ENCODE measurements around the gene TPRN.

GRCh38 chr9:137221095-137221505 lies 20.6 kb upstream of the TPRN start:
- no peak for TF ChIP-seq POLR2AphosphoS5 (IDR thresholded peaks at IDR 0.05; ENCODE audit: low read depth, low read length)
- no peak for TF ChIP-seq CTCF (IDR thresholded peaks at IDR 0.05)
- no peak for TF ChIP-seq FOXJ3 (CRISPR knock-in tag; IDR thresholded peaks at IDR 0.05)
- TF ChIP-seq MXI1 (IDR thresholded peaks at IDR 0.05; ENCODE audit: low read depth, low read length): no peak
- TF ChIP-seq USF1 (IDR thresholded peaks at IDR 0.05; ENCODE audit: borderline replicate concordance, low read depth): no peak
- TF ChIP-seq PBX3 (IDR thresholded peaks at IDR 0.05): no peak
- no peak for TF ChIP-seq REST (IDR thresholded peaks at IDR 0.05; ENCODE audit: low read depth, low read length)
- TF ChIP-seq SMC3 (IDR thresholded peaks at IDR 0.05; ENCODE audit: low read depth, low read length): no peak
- TF ChIP-seq MAX (IDR thresholded peaks at IDR 0.05; ENCODE audit: low read depth): no peak
- no peak for TF ChIP-seq TCF12 (IDR thresholded peaks at IDR 0.05)
